GM12872 (cell line): ENCODE measurements around the gene KCNG2.

Experiments
- TF ChIP-seq, protein P1 (sequence below): IDR thresholded peaks from 3 replicates; pipeline ENCODE4 v1.5.1; 2011; ENCODE audit warnings: low read depth, mild to moderate bottlenecking, low read length, moderate library complexity; ENCODE audit not compliant: insufficient read depth

KCNG2 gene

DNA sequence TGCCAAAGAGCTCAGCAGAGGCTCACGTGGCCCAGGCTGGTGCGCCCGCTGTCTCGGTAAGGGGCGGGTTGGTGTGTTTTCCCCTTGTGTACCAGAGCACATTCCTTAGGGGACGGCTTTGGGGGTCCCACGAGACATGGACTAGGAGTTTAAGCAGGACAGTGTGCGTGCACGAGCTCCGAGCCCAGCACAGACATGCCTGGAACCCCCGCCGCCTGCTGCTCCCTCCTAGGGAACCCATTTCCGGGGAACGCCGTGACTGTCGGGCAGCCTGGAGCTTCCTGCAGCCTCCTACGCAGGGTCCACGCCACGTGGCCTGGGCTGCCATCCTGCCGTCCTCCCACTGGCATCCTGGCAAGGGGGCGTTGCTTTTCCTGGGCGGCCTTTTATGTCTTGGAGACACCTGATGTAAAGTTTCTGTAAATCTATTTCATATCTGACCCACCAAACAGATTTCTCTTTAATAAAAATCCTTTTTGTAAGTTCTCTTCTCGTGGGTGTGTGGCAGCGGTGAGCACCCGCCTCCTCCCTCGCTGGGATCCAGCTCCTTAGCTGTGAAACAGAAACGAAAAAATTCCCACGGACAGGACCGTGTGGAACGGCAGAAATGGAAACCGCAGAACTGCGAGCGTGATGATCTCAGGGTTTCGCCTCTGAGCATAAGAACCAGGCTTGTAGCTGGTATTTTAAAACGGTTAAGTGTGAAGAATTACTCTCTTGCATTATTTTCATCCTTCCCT lies 43.5 kb upstream of the KCNG2 start:
- TF ChIP-seq, protein P1, sequence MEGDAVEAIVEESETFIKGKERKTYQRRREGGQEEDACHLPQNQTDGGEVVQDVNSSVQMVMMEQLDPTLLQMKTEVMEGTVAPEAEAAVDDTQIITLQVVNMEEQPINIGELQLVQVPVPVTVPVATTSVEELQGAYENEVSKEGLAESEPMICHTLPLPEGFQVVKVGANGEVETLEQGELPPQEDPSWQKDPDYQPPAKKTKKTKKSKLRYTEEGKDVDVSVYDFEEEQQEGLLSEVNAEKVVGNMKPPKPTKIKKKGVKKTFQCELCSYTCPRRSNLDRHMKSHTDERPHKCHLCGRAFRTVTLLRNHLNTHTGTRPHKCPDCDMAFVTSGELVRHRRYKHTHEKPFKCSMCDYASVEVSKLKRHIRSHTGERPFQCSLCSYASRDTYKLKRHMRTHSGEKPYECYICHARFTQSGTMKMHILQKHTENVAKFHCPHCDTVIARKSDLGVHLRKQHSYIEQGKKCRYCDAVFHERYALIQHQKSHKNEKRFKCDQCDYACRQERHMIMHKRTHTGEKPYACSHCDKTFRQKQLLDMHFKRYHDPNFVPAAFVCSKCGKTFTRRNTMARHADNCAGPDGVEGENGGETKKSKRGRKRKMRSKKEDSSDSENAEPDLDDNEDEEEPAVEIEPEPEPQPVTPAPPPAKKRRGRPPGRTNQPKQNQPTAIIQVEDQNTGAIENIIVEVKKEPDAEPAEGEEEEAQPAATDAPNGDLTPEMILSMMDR: no peak

- TF ChIP-seq, protein P1: no peak
Observed at GRCh38 chr18:79754831-79755351, 42.8 kb upstream of the KCNG2 start.

DNA sequence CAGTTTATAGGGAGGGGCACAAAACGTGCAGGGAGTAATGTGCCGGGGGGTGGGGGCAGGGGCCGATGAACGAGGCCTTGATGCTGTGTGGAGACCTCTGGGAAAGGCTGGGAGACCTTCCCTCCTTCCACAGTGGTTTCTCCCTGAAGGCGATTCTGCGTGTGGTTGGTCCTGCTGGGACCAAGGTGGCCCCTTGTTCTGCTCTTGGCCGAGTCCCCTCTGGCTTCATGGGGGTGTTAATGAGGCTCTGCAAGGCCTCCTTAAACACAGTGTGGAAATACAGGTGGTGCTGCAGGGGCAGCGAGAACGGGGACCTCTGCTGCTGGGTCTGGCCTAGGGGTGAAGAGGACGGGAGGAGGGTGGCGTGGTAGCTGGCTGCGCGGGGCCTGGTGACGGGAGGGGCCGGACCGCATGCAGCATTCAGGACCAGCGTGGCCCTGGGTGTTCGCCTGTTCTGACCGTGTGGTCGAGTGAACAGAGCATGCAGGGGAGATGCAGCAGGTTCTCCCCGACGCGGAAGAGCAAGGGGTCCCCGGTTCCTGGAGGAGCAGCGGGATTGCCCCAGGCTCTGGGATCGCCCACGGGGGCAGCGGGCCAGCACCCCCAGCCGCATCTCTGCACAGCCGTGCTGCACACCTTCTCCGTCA lies 42.1 kb upstream of the KCNG2 start:
- TF ChIP-seq, protein P1: no peak

- TF ChIP-seq, protein P1: no peak
Observed at GRCh38 chr18:79756143-79756500, 41.6 kb upstream of the KCNG2 start.

DNA sequence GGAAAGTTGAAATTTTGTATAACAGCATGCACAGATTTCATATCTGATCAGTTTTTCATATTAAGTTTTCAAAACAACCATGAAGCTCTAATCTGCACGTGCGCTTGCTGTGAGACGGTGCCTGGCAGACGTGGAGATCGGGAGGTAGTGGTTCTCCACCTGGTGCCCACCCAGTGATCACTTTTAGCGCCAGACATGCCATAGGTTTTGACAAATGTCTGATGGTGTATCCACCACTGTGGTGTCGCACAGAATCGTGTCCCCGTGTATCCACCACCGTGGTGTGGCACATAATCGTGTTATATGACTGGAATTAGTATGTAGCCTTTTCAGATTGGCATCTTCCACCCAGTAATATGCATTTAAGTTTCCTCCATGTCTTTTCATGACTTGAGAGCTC lies 40.9 kb upstream of the KCNG2 start:
- TF ChIP-seq, protein P1: no peak

GRCh38 chr18:79760348-79760747 lies 37.4 kb upstream of the KCNG2 start:
- TF ChIP-seq, protein P1: no peak

DNA sequence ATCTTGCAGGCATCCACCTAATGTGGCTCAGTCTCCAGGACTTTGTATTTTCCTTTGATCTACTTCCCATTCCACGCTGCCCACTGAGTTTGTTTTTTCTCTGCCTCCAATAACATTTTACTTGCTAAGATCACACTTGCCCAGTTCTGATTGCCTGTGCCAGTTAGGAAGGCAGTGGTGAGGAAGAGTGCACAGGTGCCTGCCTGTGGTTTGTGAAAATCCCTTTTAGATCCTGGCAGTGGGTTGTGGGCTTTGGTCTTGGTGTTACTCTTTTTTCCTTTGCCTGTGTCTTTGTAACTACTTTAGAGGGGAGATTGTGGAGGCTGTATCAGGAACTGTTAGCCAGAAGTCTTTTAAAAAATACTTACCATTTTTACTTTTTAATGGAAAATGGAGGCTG lies 36.9 kb upstream of the KCNG2 start:
- TF ChIP-seq, protein P1: no peak
